A549 (cell line): Measurements from ENCODE around the gene SYPL1. TPM values are rescaled to one million over a fixed set of nuclear protein-coding genes. Genes with fewer than 3 reads are reported as not detected.

Experiments
- ATAC-seq, 2 experiments: fragments of 200-7000 bp in 1 of 2; fragments of >200 bp in 1 of 2; cut with Nextera tagmentation in 1 of 2; cut with Tn5 transposase in 1 of 2; 3 replicates each; pipeline versions ENCODE4 v1.8.0 to v1.9.1; 2018 to 2020; ENCODE audit warnings: mild to moderate bottlenecking in 1 of 2, moderate library complexity in 1 of 2
- CTCF ChIA-PET: fragments of 300-600 bp; sonication (Branson Sonifier 250); formaldehyde crosslinking; extraction: SDS; loops from one replicate; lab custom pipeline; 2021; ENCODE audit warnings: antibody characterized with exemption, inconsistent platforms; lab: Yijun Ruan, JAX
- POLR2A ChIA-PET: fragments of 350-600 bp; formaldehyde crosslinking; extraction: SDS; loops from one replicate; lab custom pipeline; 2021; ENCODE audit warnings: antibody characterized with exemption, inconsistent platforms; lab: Yijun Ruan, JAX
- DNase-seq, 2 experiments: peaks; one replicate each; pipeline versions ENCODE4 v3.0.0 to v3.0.0-alpha.2; 2011 to 2016; ENCODE audit warnings: low read depth in 1 of 2, low spot score in 1 of 2
- FAIRE-seq: peaks from 2 replicates; lab custom pipeline; 2011; peaks lifted over from hg19 to GRCh38; lab: Jason Lieb, UNC
- H3K27ac ChIP-seq, 2 experiments: fragments of >200 bp; sonication (Bioruptor Twin); formaldehyde crosslinking; 3 replicates each; pipeline ENCODE4 v1.5.1; 2016 to 2017
- H3K4me1 ChIP-seq: fragments of >200 bp; sonication (Bioruptor Twin); formaldehyde crosslinking; 3 replicates; pipeline ENCODE4 v1.6.1; 2016
- H3K4me2 ChIP-seq: fragments of >200 bp; sonication (Bioruptor Twin); formaldehyde crosslinking; 3 replicates; pipeline ENCODE4 v1.6.1; 2016
- H3K4me3 ChIP-seq: fragments of >200 bp; sonication (Bioruptor Twin); formaldehyde crosslinking; 3 replicates; pipeline ENCODE4 v1.5.1; 2016
- H3K9me3 ChIP-seq: fragments of >200 bp; sonication (Bioruptor Twin); formaldehyde crosslinking; 3 replicates; pipeline ENCODE4 v1.6.1; 2016
- CBX8 ChIP-seq: fragments of 200-600 bp; sonication (generic); IDR thresholded peaks from 2 replicates; pipeline ENCODE4 v1.6.1; 2016
- CEBPB ChIP-seq, 2 experiments: fragments of >200 bp in 1 of 2; sonication (Bioruptor Twin) in 1 of 2; formaldehyde crosslinking in 1 of 2; IDR thresholded peaks; 2 replicates each; pipeline ENCODE4 v1.6.1; 2012 to 2016
- ESRRA ChIP-seq: fragments of 150-350 bp; IDR thresholded peaks from 2 replicates; pipeline ENCODE4 v1.6.1; 2014; ENCODE audit warnings: mild to moderate bottlenecking, low read length, borderline replicate concordance
- FOXS1 ChIP-seq: fragments of 250-450 bp; sonication (Bioruptor Pico); IDR thresholded peaks from 2 replicates; pipeline ENCODE4 v1.5.0; 2020; ENCODE audit warnings: mild to moderate bottlenecking, moderate library complexity
- JUN ChIP-seq, 2 experiments: fragments of >200 bp; sonication (Bioruptor Twin); formaldehyde crosslinking; IDR thresholded peaks; 2 replicates in 1 of 2; 3 replicates in 1 of 2; pipeline ENCODE4 v1.6.1; 2016 to 2017
- KDM1A ChIP-seq: fragments of 200-600 bp; sonication (generic); IDR thresholded peaks from 2 replicates; pipeline ENCODE4 v1.6.1; 2016; ENCODE audit warnings: low read depth, mild to moderate bottlenecking
- NR3C1 ChIP-seq: fragments of >200 bp; sonication (Bioruptor Twin); formaldehyde crosslinking; IDR thresholded peaks from 3 replicates; pipeline ENCODE4 v1.6.1; 2017
- POLR2A ChIP-seq: IDR thresholded peaks from 2 replicates; pipeline ENCODE4 v1.6.1; 2012; ENCODE audit warnings: mild to moderate bottlenecking, low read length
- WGBS: methylation state at CpG from one replicate; pipeline ENCODE4 v1.1.6; 2017; ENCODE audit errors: missing lambda C conversion rate; 5-methylcytosine and 5-hydroxymethylcytosine counted together
- polyA plus RNA-seq, 4 experiments: library from polyadenylated mRNA; depleted of rRNA in 3 of 4; stranded (reverse); fragments of >200 nt; fragmentation: RNase III in 1 of 4; extraction: RNeasy Plus Mini Kit Qiagen cat#74134 plus additional on column Dnase treatment in 1 of 4; gene quantifications; 2 replicates in 3 of 4; 3 replicates in 1 of 4; pipeline ENCODE4 v1.2.3, GENCODE V29; 2011 to 2017
- TF ChIP-seq, protein P1 (sequence below): fragments of 250-450 bp; sonication (Bioruptor Pico); IDR thresholded peaks from 2 replicates; pipeline ENCODE4 v1.5.0; 2020; ENCODE audit warnings: low read depth, mild to moderate bottlenecking, moderate library complexity
- TF ChIP-seq, protein P2 (sequence below): fragments of >200 bp; sonication (Bioruptor Twin); formaldehyde crosslinking; IDR thresholded peaks from 3 replicates; pipeline ENCODE4 v1.6.1; 2016
- TF ChIP-seq, protein P3 (sequence below): fragments of 250-450 bp; sonication (Bioruptor Pico); IDR thresholded peaks from 2 replicates; pipeline ENCODE4 v1.5.0; 2021; ENCODE audit warnings: mild to moderate bottlenecking, moderate library complexity, borderline replicate concordance
- TF ChIP-seq, protein P4 (sequence below): IDR thresholded peaks from 2 replicates; pipeline ENCODE4 v1.6.1; 2012
- TF ChIP-seq, protein P5 (sequence below): fragments of 450-650 bp; IDR thresholded peaks from 2 replicates; pipeline ENCODE4 v1.6.1; 2014; ENCODE audit warnings: antibody characterized with exemption

The SYPL1 gene
- polyA plus RNA-seq, 2 of the 4 experiments (the other 2 are of a cell fraction), result 102 to 131 TPM

DNA sequence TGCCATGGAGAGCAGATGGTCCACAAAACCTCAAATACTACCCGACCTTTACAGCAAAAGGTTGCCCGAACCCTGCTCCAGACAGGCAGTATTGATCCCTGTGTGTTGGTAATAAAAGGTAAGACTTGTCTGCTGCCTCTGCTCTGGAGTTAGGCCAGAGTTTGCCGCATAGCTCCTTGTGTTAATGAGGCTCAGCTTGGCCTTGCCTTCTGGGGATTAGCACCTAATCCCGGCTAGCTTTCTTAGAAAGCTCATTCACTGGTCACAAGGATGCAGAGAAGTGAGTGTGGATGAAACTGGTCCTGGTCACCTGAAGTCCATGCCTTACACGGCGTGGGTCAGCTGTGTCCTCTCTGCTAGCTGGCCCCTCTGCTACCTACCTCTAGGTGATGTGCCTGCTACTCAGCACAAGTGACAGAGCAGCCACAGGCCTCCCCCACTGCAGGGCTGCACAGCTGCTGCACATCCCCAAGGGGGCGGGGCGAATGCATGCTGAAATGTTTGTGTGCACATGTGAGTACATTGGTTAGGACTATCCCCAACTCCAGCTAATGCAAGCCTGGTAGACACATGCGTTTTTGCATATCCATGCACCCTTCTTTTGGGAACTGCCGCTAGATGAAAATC, 31.7 kb upstream of the SYPL1 start:
- FAIRE-seq, result no peak
- no peak for DNase-seq
- peak in 1 of 2 experiments; percentile 54; a peak in 3 of 6 replicates for ATAC-seq
- no peak overlapping the region for H3K4me2 ChIP-seq
- H3K27ac ChIP-seq, result no peak overlapping the region
- POLR2A ChIA-PET, result no interaction called here
- 80% methylated on average over 10 of the region's 10 CpGs for WGBS
- no peak for TF ChIP-seq CBX8
- TF ChIP-seq, protein P1, sequence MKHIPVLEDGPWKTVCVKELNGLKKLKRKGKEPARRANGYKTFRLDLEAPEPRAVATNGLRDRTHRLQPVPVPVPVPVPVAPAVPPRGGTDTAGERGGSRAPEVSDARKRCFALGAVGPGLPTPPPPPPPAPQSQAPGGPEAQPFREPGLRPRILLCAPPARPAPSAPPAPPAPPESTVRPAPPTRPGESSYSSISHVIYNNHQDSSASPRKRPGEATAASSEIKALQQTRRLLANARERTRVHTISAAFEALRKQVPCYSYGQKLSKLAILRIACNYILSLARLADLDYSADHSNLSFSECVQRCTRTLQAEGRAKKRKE, result no peak
- H3K4me1 ChIP-seq, result no peaks in the 10 kb centered on the region
- CTCF ChIA-PET, result interaction anchor here (0.8 to 4.8 kb wide), 5 partner anchors 10 to 1005 kb away, joined by 3 to 26 read pairs (median 8); no protein-coding TSS in a partner anchor
- H3K4me3 ChIP-seq, result no peak overlapping the region
- H3K9me3 ChIP-seq, result no peaks in the 10 kb centered on the region

DNA sequence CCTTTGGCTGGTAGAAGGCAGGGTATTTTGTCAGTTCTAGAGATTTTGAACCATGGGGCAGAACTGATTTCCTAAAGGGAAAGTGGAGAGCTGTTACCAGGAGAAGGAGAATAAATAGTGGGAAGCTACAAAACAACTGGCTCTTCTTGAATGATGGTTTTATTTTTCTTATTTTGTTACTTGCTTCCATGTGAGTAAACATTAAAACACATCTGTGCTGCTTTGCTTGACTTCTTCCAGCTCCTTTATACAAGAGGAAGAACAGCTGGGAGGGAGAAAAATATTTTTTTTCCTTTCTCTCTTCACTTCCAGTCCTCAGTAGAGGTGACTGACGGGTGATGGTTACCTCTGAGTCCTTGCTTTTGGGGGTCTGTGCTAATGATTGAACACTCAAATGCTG, 30.0 kb upstream of the SYPL1 start:
- Histone ChIP-seq H3K4me1 (no peaks in the 10 kb centered on the region), H3K4me3 (no peak overlapping the region), H3K4me2 (no peak overlapping the region), H3K27ac (no peak overlapping the region), H3K9me3 (no peaks in the 10 kb centered on the region)
- 59% methylated on average over 1 of the region's 1 CpG for WGBS
- ChIA-PET CTCF (interaction anchor here (1.0 to 4.8 kb wide), 2 partner anchors 13 to 34 kb away, joined by 3 to 26 read pairs; no protein-coding TSS in a partner anchor), POLR2A (interaction anchor here (0.7 kb wide), 1 partner anchor 30 kb away, joined by 4 read pairs; the partner anchor contains the start of gene SYPL1)
- FAIRE-seq (no peak), DNase-seq (no peak), ATAC-seq (no peak)
- TF ChIP-seq POLR2A, result no peak

DNA sequence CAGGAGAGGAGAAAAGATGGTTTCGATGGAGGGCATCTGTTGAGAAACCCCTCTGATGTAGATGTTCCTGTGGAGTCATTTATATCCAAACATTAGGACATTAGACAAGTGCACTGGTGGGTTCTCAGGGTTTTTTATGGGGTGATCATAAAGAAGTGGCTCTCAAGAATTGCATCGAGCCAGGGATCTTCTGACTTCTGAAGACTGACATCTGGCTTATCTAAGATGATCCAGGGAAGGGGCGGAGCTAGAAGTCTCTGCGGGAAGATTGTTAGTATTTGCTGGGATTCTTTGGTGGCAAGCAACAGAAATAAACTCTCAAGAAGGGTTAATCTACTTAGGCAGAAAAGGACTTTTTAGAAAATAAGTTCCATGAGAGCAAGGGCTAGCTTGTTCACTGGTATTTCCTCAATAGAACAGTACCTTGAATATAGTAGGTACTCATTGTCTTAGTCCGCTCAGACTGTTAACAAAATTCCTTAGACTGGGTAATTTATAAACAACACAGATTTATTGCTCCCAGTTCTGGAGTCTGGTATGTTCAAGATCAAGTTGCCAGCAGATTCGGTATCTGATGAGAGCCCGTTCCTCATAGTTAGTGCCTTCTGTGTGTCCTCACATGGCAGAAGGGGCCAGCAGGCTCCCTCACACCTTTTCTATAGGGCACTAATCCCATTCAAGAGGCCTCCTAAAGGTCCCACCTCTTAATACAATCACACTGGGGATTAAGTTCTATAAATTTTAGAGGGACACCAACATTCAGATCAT, 28.5 kb upstream of the SYPL1 start:
- WGBS, result 51% methylated on average over 7 of the region's 7 CpGs

DNA sequence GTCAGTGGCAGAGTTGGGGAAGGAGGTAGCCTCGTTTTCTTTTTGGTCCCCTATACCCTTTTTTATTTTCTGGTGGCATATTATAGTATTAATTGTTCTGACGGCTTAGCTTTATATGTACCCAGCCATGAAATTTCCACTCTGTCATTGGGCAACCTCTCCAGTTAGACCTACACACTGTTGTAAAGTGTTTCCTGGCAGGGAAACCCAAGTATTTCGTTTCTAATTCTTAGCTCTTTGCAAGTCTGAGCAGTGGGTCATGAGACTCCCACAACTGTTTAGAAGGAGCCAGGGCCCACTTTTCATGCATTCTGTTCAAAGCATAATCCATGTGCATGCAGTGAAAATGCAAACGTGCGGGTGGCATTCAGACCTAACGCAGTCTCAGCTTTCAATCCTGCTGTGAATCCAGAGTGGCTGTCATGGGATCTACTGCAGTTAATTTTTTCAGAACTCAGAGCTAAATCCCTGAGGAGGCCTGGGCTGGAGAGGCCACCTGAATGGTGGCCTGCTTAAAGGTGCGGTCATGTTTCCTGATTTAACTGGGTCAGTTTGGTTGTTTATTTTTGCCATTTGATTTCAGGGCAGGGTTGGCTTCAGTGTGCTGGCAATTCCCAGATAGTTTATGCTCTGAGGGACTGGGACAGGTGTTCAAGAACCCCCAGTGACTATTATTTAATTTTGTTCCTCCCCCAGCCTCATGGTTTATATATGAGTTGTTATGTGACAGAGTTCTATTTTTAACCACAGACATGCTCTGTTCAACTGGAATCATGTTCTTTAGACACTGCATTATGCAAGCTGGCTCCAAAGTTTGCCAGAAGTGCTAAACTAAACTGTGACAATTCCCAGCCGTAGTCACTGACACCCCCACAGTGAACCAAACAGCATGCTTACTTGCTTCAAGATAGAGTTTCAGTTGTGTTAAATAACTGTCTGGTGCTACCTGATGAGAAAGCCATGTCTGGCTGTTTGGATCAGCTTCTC, 27.4 kb upstream of the SYPL1 start:
- no peaks in the 10 kb centered on the region for H3K9me3 ChIP-seq
- ChIA-PET POLR2A (interaction anchor here (0.6 kb wide), 1 partner anchor 326 kb away, joined by 3 read pairs; no protein-coding TSS in a partner anchor), CTCF (interaction anchor here (0.7 to 1.9 kb wide), 7 partner anchors 11 to 273 kb away, joined by 3 to 16 read pairs (median 3); no protein-coding TSS in a partner anchor)
- ATAC-seq, result no peak
- no peak overlapping the region for H3K27ac ChIP-seq
- no peak overlapping the region for H3K4me2 ChIP-seq
- H3K4me1 ChIP-seq, result no peaks in the 10 kb centered on the region
- 64% methylated on average over 8 of the region's 8 CpGs for WGBS
- TF ChIP-seq, protein P2, sequence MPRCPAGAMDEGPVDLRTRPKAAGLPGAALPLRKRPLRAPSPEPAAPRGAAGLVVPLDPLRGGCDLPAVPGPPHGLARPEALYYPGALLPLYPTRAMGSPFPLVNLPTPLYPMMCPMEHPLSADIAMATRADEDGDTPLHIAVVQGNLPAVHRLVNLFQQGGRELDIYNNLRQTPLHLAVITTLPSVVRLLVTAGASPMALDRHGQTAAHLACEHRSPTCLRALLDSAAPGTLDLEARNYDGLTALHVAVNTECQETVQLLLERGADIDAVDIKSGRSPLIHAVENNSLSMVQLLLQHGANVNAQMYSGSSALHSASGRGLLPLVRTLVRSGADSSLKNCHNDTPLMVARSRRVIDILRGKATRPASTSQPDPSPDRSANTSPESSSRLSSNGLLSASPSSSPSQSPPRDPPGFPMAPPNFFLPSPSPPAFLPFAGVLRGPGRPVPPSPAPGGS, result no peak
- no peak for TF ChIP-seq KDM1A
- TF ChIP-seq, protein P3, sequence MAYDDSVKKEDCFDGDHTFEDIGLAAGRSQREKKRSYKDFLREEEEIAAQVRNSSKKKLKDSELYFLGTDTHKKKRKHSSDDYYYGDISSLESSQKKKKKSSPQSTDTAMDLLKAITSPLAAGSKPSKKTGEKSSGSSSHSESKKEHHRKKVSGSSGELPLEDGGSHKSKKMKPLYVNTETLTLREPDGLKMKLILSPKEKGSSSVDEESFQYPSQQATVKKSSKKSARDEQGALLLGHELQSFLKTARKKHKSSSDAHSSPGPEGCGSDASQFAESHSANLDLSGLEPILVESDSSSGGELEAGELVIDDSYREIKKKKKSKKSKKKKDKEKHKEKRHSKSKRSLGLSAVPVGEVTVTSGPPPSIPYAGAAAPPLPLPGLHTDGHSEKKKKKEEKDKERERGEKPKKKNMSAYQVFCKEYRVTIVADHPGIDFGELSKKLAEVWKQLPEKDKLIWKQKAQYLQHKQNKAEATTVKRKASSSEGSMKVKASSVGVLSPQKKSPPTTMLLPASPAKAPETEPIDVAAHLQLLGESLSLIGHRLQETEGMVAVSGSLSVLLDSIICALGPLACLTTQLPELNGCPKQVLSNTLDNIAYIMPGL (CRISPR knock-in tag), result no peak
- no peak for TF ChIP-seq FOXS1 (CRISPR knock-in tag)
- no peak for TF ChIP-seq NR3C1
- no peak for TF ChIP-seq ESRRA
- TF ChIP-seq, protein P4, sequence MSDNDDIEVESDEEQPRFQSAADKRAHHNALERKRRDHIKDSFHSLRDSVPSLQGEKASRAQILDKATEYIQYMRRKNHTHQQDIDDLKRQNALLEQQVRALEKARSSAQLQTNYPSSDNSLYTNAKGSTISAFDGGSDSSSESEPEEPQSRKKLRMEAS, result no peak
- TF ChIP-seq, protein P5, sequence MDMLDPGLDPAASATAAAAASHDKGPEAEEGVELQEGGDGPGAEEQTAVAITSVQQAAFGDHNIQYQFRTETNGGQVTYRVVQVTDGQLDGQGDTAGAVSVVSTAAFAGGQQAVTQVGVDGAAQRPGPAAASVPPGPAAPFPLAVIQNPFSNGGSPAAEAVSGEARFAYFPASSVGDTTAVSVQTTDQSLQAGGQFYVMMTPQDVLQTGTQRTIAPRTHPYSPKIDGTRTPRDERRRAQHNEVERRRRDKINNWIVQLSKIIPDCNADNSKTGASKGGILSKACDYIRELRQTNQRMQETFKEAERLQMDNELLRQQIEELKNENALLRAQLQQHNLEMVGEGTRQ, result no peak
- TF ChIP-seq CEBPB (IDR thresholded peaks at IDR 0.05), result no peak
- no peak for FAIRE-seq
- H3K4me3 ChIP-seq, result no peak overlapping the region
- DNase-seq, result no peak

More for the DNA sequence above, 28.5 kb upstream of the SYPL1 start:
- H3K4me1 ChIP-seq, result no peaks in the 10 kb centered on the region
- DNase-seq (no peak), FAIRE-seq (no peak), ATAC-seq (no peak)
- CTCF ChIA-PET, result interaction anchor here (0.6 to 1.9 kb wide), 4 partner anchors 10 to 274 kb away, joined by 3 to 16 read pairs (median 3); no protein-coding TSS in a partner anchor
- POLR2A ChIA-PET, result no interaction called here
- no peak overlapping the region for H3K4me2 ChIP-seq
- H3K9me3 ChIP-seq, result no peaks in the 10 kb centered on the region
- no peak for TF ChIP-seq JUN (IDR thresholded peaks at IDR 0.05)
- TF ChIP-seq, protein P4, result no peak
- H3K4me3 ChIP-seq, result no peak overlapping the region
- no peak overlapping the region for H3K27ac ChIP-seq
